ENCODE data around the gene PRDM15. TPM values are rescaled to one million over a fixed set of nuclear protein-coding genes. Genes with fewer than 3 reads are reported as not detected.

Gene PRDM15
- total and polyA plus RNA-seq, 2 donors (not counting 3 experiments of a cell fraction or from before 2014, with no cell fraction given), result 11.8 to 12.9 TPM

- H3K79me2 ChIP-seq (ENCODE audit: control insufficient read depth, insufficient read depth, low read length), result peaks cover 12% of the 10 kb centered on the region
- H4K20me1 ChIP-seq (replicated peaks; ENCODE audit: control insufficient read depth, extremely low read depth, insufficient read depth, low read length), result no peaks in the 10 kb centered on the region
- no peak overlapping the region for H3K4me3 ChIP-seq (replicated peaks in 1 of 3; ENCODE audit: insufficient read depth in 1 of 3, low read depth in 1 of 3, low read length in 3 of 3)
- dilution Hi-C loops (cut with MboI; ENCODE audit: extremely low pct_ligation_motif_present, low sequenced_read_pairs) (no loop called here), intact Hi-C loops (cut with micrococcal nuclease) (no loop called here)
- ChIA-PET CTCF (interaction anchor here (1.0 kb wide), 1 partner anchor 246 kb away, joined by 3 read pairs; no protein-coding TSS in a partner anchor), POLR2A (no interaction called here)
- no peak overlapping the region for H3K27ac ChIP-seq (ENCODE audit: insufficient read depth, low read depth, low read length)
- H3K9ac ChIP-seq (replicated peaks; ENCODE audit: extremely low read depth, insufficient read depth, low read length), result no peak overlapping the region
- no peak overlapping the region for H3K4me2 ChIP-seq (ENCODE audit: insufficient read depth, low read length)
- no peaks in the 10 kb centered on the region for H3K27me3 ChIP-seq (ENCODE audit: control insufficient read depth in 2 of 2, insufficient read depth in 2 of 2, low read length in 2 of 2)
- no peak for FAIRE-seq
- H3K9me1 ChIP-seq (replicated peaks; ENCODE audit: control insufficient read depth, extremely low read depth, insufficient read depth, low read length), result no peaks in the 10 kb centered on the region
- DNase-seq (ENCODE audit: low read depth, low spot score), result no peak
- BruUV-seq (replicated peaks), result no TSS peak
- no peak overlapping the region for H2AFZ ChIP-seq (ENCODE audit: low read depth, low read length)
- no peak for TF ChIP-seq EZH2 (IDR thresholded peaks at IDR 0.05; ENCODE audit: borderline replicate concordance, low read depth, low read length, severe bottlenecking)
- TF ChIP-seq, protein P1, sequence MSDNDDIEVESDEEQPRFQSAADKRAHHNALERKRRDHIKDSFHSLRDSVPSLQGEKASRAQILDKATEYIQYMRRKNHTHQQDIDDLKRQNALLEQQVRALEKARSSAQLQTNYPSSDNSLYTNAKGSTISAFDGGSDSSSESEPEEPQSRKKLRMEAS (IDR thresholded peaks at IDR 0.05; ENCODE audit: insufficient read depth, insufficient read length), result no peak
- no peak for TF ChIP-seq JUN (IDR thresholded peaks at IDR 0.05; ENCODE audit: borderline replicate concordance, insufficient read depth, insufficient read length, low read depth)
- no peak for TF ChIP-seq MYC (IDR thresholded peaks at IDR 0.05; ENCODE audit: low read depth, low read length)
- TF ChIP-seq GATA2 (IDR thresholded peaks at IDR 0.05; ENCODE audit: insufficient read depth, insufficient read length, low read depth, low read length), result no peak
- TF ChIP-seq FOS (IDR thresholded peaks at IDR 0.05; ENCODE audit: borderline replicate concordance, insufficient read depth, low read length), result no peak
- no peaks in the 10 kb centered on the region for H3K4me1 ChIP-seq (ENCODE audit: control insufficient read depth, extremely low read depth, insufficient read depth, low read length)
- H3K36me3 ChIP-seq (ENCODE audit: control insufficient read depth in 2 of 2, extremely low read depth in 1 of 2, insufficient read depth in 2 of 2, low read length in 2 of 2), result no peaks in the 10 kb centered on the region
- H3K9me3 ChIP-seq (replicated peaks; ENCODE audit: control insufficient read depth, insufficient read depth, low read length), result no peaks in the 10 kb centered on the region
These were observed 7.7 kb downstream of the PRDM15 start for GRCh38 chr21:41871293-41872030.

DNA sequence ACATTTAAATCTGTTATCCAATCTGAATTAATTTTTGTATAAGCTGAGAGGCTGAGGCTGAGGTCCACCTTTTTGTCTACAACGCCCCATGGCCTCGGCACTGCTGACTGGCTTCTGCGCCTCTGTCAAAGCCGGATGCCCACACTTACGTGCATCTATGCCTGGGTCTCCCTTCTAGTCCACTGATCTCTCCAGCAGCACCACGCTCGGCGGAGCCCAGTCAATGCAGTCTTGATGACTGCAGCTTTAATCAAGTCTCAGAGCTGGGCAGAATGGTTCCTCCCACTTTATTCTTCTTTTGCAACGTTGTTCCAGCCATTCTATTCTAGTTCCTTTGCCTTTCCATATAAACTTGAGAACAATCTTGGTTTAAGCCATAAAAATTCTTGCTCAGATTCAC is 9.4 kb downstream of the PRDM15 start:
- Histone ChIP-seq H3K4me3 (replicated peaks in 1 of 3; ENCODE audit: insufficient read depth in 1 of 3, low read depth in 1 of 3, low read length in 3 of 3) (no peak overlapping the region), H3K27me3 (ENCODE audit: control insufficient read depth in 2 of 2, insufficient read depth in 2 of 2, low read length in 2 of 2) (no peaks in the 10 kb centered on the region), H4K20me1 (replicated peaks; ENCODE audit: control insufficient read depth, extremely low read depth, insufficient read depth, low read length) (no peaks in the 10 kb centered on the region), H3K36me3 (ENCODE audit: control insufficient read depth in 2 of 2, extremely low read depth in 1 of 2, insufficient read depth in 2 of 2, low read length in 2 of 2) (no peaks in the 10 kb centered on the region), H3K9ac (replicated peaks; ENCODE audit: extremely low read depth, insufficient read depth, low read length) (no peak overlapping the region), H3K79me2 (ENCODE audit: control insufficient read depth, insufficient read depth, low read length) (peaks cover 6% of the 10 kb centered on the region), H3K4me2 (ENCODE audit: insufficient read depth, low read length) (no peak overlapping the region), H3K9me1 (replicated peaks; ENCODE audit: control insufficient read depth, extremely low read depth, insufficient read depth, low read length) (no peaks in the 10 kb centered on the region), H3K4me1 (ENCODE audit: control insufficient read depth, extremely low read depth, insufficient read depth, low read length) (no peaks in the 10 kb centered on the region), H2AFZ (ENCODE audit: low read depth, low read length) (no peak overlapping the region), H3K27ac (ENCODE audit: insufficient read depth, low read depth, low read length) (no peak overlapping the region), H3K9me3 (replicated peaks; ENCODE audit: control insufficient read depth, insufficient read depth, low read length) (no peaks in the 10 kb centered on the region)
- no TSS peak for BruUV-seq (replicated peaks)
- intact Hi-C loops (cut with micrococcal nuclease), result no loop called here
- no peak for DNase-seq (ENCODE audit: low read depth, low spot score)
- ChIA-PET POLR2A (no interaction called here), CTCF (interaction anchor here (1.2 kb wide), 1 partner anchor 53 kb away, joined by 4 read pairs; no protein-coding TSS in a partner anchor)
- TF ChIP-seq EZH2 (IDR thresholded peaks at IDR 0.05; ENCODE audit: borderline replicate concordance, low read depth, low read length, severe bottlenecking), result no peak
- no peak for TF ChIP-seq MYC (IDR thresholded peaks at IDR 0.05; ENCODE audit: low read depth, low read length)
- TF ChIP-seq, protein P1 (IDR thresholded peaks at IDR 0.05; ENCODE audit: insufficient read depth, insufficient read length), result no peak
- no peak for TF ChIP-seq GATA2 (IDR thresholded peaks at IDR 0.05; ENCODE audit: insufficient read depth, insufficient read length, low read depth, low read length)
- TF ChIP-seq JUN (IDR thresholded peaks at IDR 0.05; ENCODE audit: borderline replicate concordance, insufficient read depth, insufficient read length, low read depth), result no peak
- no peak for TF ChIP-seq POLR2A (IDR thresholded peaks at IDR 0.05; ENCODE audit: low read depth, low read length)
- no peak for TF ChIP-seq FOS (IDR thresholded peaks at IDR 0.05; ENCODE audit: borderline replicate concordance, insufficient read depth, low read length)
- no peak for TF ChIP-seq POLR2AphosphoS5 (IDR thresholded peaks at IDR 0.05; ENCODE audit: insufficient read depth, low read depth, low read length)
- TF ChIP-seq CTCF (IDR thresholded peaks at IDR 0.05; ENCODE audit: extremely low read depth in 1 of 2, insufficient read depth in 1 of 2, low read depth in 1 of 2, low read length in 2 of 2), result no peak
- FAIRE-seq, result no peak
- dilution Hi-C loops (cut with MboI; ENCODE audit: extremely low pct_ligation_motif_present, low sequenced_read_pairs), result no loop called here
